Common myeloid progenitor, CD34-positive (primary cell): ENCODE measurements around the gene MDC1.
"Not testable (repeated sequence)": the region's sequence is repeated elsewhere in the genome, so short reads cannot be mapped to it uniquely, and the experiment has no call there.

Experiments
- CTCF ChIA-PET: fragments of 350-600 bp; sonication (Branson Sonifier 250); formaldehyde crosslinking; loops from one replicate; lab custom pipeline; 2021; ENCODE audit warnings: antibody characterized with exemption; lab: Charles Lee
- POLR2A ChIA-PET: fragments of 350-600 bp; sonication (Branson Sonifier 250); formaldehyde crosslinking; loops from one replicate; lab custom pipeline; 2021; ENCODE audit warnings: antibody characterized with exemption; lab: Charles Lee
- DNase-seq, 3 donors: peaks; one replicate each; pipeline versions ENCODE4 v3.0.0 to v3.0.0-alpha.2; 2013
- H3K27ac ChIP-seq, 2 experiments: 1 replicate in 1 of 2; 2 replicates in 1 of 2; pipeline ENCODE4 v1.7.0; 2013; ENCODE audit warnings: inconsistent platforms in 2 of 2, low read length in 2 of 2, mild to moderate bottlenecking in 2 of 2, low read depth in 1 of 2, moderate library complexity in 1 of 2; ENCODE audit not compliant: severe bottlenecking in 2 of 2, insufficient read depth in 1 of 2, poor library complexity in 1 of 2
- H3K27me3 ChIP-seq, 5 experiments: replicated peaks in 2 of 5; 1 replicate in 3 of 5; 2 replicates in 2 of 5; pipeline versions ENCODE4 v1.6.1 to v1.7.0; 2013; ENCODE audit warnings: low read length in 4 of 5, mild to moderate bottlenecking in 2 of 5, moderate library complexity in 2 of 5, inconsistent platforms in 1 of 5; ENCODE audit not compliant: insufficient read depth in 5 of 5, control insufficient read depth in 4 of 5
- H3K36me3 ChIP-seq, 4 experiments: 1 replicate in 2 of 4; 2 replicates in 2 of 4; pipeline versions ENCODE4 v1.6.1 to v1.7.0; 2013; ENCODE audit warnings: low read length in 3 of 4, control low read depth in 1 of 4, mild to moderate bottlenecking in 1 of 4; ENCODE audit not compliant: control insufficient read depth in 4 of 4, insufficient read depth in 4 of 4
- H3K4me1 ChIP-seq, 4 experiments: 1 replicate in 3 of 4; 2 replicates in 1 of 4; pipeline versions ENCODE4 v1.6.1 to v1.7.1; 2013; ENCODE audit warnings: low read length in 3 of 4, mild to moderate bottlenecking in 3 of 4, control low read depth in 1 of 4, inconsistent platforms in 1 of 4, moderate library complexity in 1 of 4; ENCODE audit not compliant: control insufficient read depth in 4 of 4, insufficient read depth in 4 of 4; ENCODE audit errors: control extremely low read depth in 1 of 4
- H3K4me3 ChIP-seq, 7 experiments: 1 replicate in 4 of 7; 2 replicates in 3 of 7; pipeline versions ENCODE4 v1.5.1 to v1.7.0; 2013; ENCODE audit warnings: mild to moderate bottlenecking in 7 of 7, low read length in 6 of 7, moderate library complexity in 6 of 7, inconsistent platforms in 2 of 7, low read depth in 2 of 7, control low read depth in 1 of 7; ENCODE audit not compliant: insufficient read depth in 4 of 7, control insufficient read depth in 1 of 7; ENCODE audit errors: extremely low read depth in 1 of 7
- H3K9me3 ChIP-seq, 5 experiments: 1 replicate in 4 of 5; 2 replicates in 1 of 5; pipeline versions ENCODE4 v1.6.1 to v1.7.1; 2013; ENCODE audit warnings: low read length in 4 of 5, mild to moderate bottlenecking in 2 of 5, inconsistent platforms in 1 of 5, low read depth in 1 of 5, moderate library complexity in 1 of 5; ENCODE audit not compliant: control insufficient read depth in 4 of 5, insufficient read depth in 2 of 5; ENCODE audit errors: control extremely low read depth in 1 of 5
- WGBS: methylation state at CpG from one replicate; pipeline ENCODE4 v1.1.5; 2013; ENCODE audit not compliant: insufficient coverage; 5-methylcytosine and 5-hydroxymethylcytosine counted together

MDC1 gene

DNA sequence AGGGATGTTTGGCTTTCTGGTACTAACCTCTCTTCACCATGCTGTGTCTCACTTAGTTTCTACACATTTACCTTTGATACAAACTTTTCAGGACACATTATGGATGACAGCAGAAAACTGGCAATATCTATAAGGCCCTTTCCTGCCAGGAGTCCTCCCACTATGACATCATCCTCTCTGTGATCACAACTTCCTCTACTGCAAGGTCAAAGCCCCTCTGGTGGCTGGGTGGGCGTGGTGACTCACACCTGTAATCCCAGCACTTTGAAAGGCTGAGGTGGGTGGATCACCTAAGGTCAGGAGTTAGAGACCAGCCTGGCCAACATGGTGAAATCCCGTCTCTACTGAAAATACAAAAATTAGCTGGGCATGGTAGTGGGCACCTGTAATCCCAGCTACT, 50.8 kb downstream of the MDC1 start:
- DNase-seq, H3K9me3 ChIP-seq, H3K27ac ChIP-seq, POLR2A ChIA-PET, H3K4me1 ChIP-seq, H3K4me3 ChIP-seq, H3K27me3 ChIP-seq: not testable (repeated sequence)
- CTCF ChIA-PET = interaction anchor here (1.5 to 3.4 kb wide), 5 partner anchors 10 to 69 kb away, joined by 3 to 10 read pairs (median 4); no protein-coding TSS in a partner anchor
- H3K36me3 ChIP-seq = peaks cover 19 to 78% (median 59%) of the 10 kb centered on the region in 4 experiments
- WGBS = 100% methylated on average over 1 of the region's 2 CpGs

DNA sequence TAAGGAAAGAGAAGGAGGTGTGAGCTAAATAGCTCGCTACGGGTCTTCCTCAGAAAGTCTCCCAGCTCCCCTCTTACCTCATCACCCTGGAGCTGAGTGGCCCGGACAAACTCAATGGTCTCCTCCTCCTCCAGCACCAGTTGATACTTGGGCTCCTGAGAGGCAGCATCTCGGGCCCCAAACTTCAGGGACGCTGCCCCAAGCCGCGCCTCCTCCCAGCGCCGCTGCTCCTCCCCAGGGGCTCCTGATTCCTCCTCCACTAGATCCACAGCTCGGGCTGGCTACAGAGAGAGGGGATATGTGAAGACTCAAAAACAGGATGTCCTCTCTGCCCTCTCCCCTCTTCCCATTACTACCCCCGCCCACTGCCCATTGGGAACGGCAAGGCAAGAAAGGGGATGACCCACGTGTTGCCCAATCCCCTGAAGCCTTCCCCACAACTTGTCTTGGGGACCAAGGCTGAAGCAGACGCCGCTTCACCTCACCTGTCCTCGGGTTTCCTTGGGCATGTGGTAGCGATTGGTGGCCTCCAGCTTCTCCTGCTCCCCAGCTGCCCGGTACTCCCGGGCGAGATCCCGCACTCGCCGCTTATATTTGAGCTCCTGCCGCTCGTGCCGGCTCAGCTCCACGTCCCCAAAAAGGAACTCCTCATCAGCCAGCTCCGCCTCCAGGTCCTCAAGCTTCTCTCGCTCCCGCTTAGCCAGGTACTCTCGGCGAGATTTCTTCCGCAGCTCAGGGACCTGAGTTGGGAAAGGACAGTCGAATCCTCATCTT, 51.9 kb downstream of the MDC1 start:
- no peaks in the 10 kb centered on the region for H3K4me1 ChIP-seq
- H3K27ac ChIP-seq = no peak overlapping the region
- WGBS = 97% methylated on average over 26 of the region's 34 CpGs
- no peak for DNase-seq
- H3K36me3 ChIP-seq = peaks cover 16 to 75% (median 56%) of the 10 kb centered on the region in 4 experiments
- ChIA-PET CTCF (interaction anchor here (0.6 to 3.4 kb wide), 8 partner anchors 9 to 182 kb away, joined by 3 to 10 read pairs (median 4); no protein-coding TSS in a partner anchor), POLR2A (interaction anchor here (0.6 kb wide), 1 partner anchor 169 kb away, joined by 4 read pairs; no protein-coding TSS in a partner anchor)
- no peak overlapping the region for H3K4me3 ChIP-seq
- H3K27me3 ChIP-seq = no peaks in the 10 kb centered on the region
- H3K9me3 ChIP-seq = no peaks in the 10 kb centered on the region

GRCh38 chr6:30657922-30658321, 59.2 kb downstream of the MDC1 start:
- DNase-seq, H3K4me3 ChIP-seq, H3K9me3 ChIP-seq, H3K27me3 ChIP-seq, H3K27ac ChIP-seq, H3K4me1 ChIP-seq, POLR2A ChIA-PET: not testable (repeated sequence)
- H3K36me3 ChIP-seq = peaks cover 31 to 88% (median 74%) of the 10 kb centered on the region in 4 experiments
- CTCF ChIA-PET = interaction anchor here (0.6 to 1.1 kb wide), 3 partner anchors 24 to 71 kb away, joined by 3 read pairs; no protein-coding TSS in a partner anchor
- WGBS = 97% methylated on average over 3 of the region's 5 CpGs

DNA sequence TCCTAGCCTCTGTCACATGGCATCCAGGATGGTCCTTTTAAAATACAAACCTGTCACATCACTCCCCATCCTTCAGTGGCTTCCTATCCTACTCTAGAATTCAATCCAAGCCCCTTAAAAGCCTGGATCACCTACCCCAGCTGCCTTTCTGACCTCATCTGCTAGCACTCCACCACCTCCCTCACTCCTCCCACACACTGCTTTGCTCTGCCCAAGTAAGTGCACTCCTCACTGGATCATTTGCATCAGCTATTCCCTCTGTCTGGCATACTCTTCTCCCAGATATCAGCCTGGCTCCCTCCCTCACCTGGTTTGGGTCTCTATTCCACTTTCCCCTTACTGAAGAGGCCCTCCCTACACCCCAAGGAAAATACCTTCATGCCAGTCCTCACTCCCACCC, 59.6 kb downstream of the MDC1 start:
- Histone ChIP-seq H3K4me3 (no peak overlapping the region), H3K27me3 (no peaks in the 10 kb centered on the region), H3K36me3 (peaks cover 30 to 88% (median 74%) of the 10 kb centered on the region in 4 experiments), H3K9me3 (no peaks in the 10 kb centered on the region), H3K4me1 (no peaks in the 10 kb centered on the region), H3K27ac (no peak overlapping the region)
- CTCF ChIA-PET = interaction anchor here (0.6 to 1.8 kb wide), 4 partner anchors 22 to 27 kb away, joined by 3 to 4 read pairs (median 3); no protein-coding TSS in a partner anchor
- POLR2A ChIA-PET = no interaction called here
- no peak for DNase-seq

DNA sequence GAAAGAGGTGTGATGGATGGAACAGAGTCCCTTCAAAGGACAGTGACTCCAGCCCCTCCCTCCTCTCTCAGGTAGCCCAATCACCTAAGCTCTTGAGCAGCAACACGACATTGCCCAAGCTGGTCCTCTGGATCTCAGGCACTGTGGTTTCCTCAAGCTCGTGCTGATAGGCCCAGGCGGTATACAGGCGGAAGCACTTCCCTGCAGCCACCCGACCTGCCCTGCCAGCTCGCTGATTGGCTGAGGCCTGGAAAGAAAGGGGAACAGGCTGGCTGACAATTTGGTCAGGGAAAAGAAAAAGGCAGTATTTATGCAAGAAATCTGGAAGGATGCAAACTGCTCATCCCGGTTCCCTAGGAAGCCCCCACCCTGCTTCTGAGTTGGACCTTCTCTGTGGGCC, 60.6 kb downstream of the MDC1 start:
- 63% methylated on average over 6 of the region's 7 CpGs for WGBS
- Histone ChIP-seq H3K27me3 (no peaks in the 10 kb centered on the region), H3K4me3 (no peak overlapping the region), H3K4me1 (no peaks in the 10 kb centered on the region), H3K27ac (no peak overlapping the region), H3K9me3 (no peaks in the 10 kb centered on the region), H3K36me3 (peaks cover 31 to 87% (median 75%) of the 10 kb centered on the region in 4 experiments)
- CTCF ChIA-PET = interaction anchor here (1.0 to 1.8 kb wide), 6 partner anchors 9 to 74 kb away, joined by 3 to 6 read pairs (median 4); partner anchors contain the start of gene DHX16
- DNase-seq = no peak
- POLR2A ChIA-PET = no interaction called here

- DNase-seq = no peak
- Histone ChIP-seq H3K27me3 (no peaks in the 10 kb centered on the region), H3K4me1 (no peaks in the 10 kb centered on the region), H3K36me3 (peaks cover 36 to 92% (median 77%) of the 10 kb centered on the region in 4 experiments), H3K9me3 (no peaks in the 10 kb centered on the region), H3K4me3 (no peak overlapping the region), H3K27ac (no peak overlapping the region)
- WGBS = 92% methylated on average over 3 of the region's 3 CpGs
- ChIA-PET POLR2A (no interaction called here), CTCF (interaction anchor here (1.2 to 1.8 kb wide), 5 partner anchors 10 to 75 kb away, joined by 3 to 6 read pairs (median 4); partner anchors contain the start of gene DHX16)
Measured at GRCh38 chr6:30655743-30656094, 61.4 kb downstream of the MDC1 start.
